ENCODE results near the gene FSTL4. TPM values are rescaled to one million over a fixed set of nuclear protein-coding genes. Genes with fewer than 3 reads are reported as not detected.

FSTL4 gene
- total and polyA plus RNA-seq, 9 donors: 0.07 to 0.22 (median 0.15) TPM; not detected in 4

DNA sequence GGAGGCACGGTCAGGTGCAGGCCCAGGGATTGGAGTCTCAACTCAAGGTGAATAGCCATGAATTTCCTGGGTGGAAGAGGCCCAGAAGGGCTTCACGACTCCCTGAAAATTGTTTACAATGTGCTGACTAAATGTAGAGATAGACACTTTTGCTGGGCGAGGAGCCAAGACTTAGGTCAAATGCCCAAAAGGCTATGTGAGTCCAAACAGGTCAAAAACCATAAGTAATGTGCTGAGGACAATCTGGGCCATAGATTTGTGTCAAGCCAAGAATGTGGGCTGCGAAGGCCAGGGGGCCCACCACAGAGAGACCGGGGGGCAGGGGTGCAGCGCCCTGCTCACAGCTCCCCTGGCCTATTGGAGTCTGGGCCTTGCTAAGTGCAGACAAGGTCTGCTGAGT is 362.7 kb downstream of the FSTL4 start:
- no peaks in the 10 kb centered on the region for H3K9me3 ChIP-seq
- H3K36me3 ChIP-seq: no peaks in the 10 kb centered on the region
- TF ChIP-seq, protein P1, sequence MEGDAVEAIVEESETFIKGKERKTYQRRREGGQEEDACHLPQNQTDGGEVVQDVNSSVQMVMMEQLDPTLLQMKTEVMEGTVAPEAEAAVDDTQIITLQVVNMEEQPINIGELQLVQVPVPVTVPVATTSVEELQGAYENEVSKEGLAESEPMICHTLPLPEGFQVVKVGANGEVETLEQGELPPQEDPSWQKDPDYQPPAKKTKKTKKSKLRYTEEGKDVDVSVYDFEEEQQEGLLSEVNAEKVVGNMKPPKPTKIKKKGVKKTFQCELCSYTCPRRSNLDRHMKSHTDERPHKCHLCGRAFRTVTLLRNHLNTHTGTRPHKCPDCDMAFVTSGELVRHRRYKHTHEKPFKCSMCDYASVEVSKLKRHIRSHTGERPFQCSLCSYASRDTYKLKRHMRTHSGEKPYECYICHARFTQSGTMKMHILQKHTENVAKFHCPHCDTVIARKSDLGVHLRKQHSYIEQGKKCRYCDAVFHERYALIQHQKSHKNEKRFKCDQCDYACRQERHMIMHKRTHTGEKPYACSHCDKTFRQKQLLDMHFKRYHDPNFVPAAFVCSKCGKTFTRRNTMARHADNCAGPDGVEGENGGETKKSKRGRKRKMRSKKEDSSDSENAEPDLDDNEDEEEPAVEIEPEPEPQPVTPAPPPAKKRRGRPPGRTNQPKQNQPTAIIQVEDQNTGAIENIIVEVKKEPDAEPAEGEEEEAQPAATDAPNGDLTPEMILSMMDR (IDR thresholded peaks at IDR 0.05): no peak
- TF ChIP-seq EP300 (IDR thresholded peaks at IDR 0.05) (no peak), POLR2A (IDR thresholded peaks at IDR 0.05) (no peak)
- no peak overlapping the region for H3K27ac ChIP-seq
- WGBS, 3 donors: 61 to 68% (median 64%) methylated on average over 6 of the region's 6 CpGs
- no peak overlapping the region for H3K4me3 ChIP-seq
- no peak for DNase-seq
- H3K27me3 ChIP-seq: no peaks in the 10 kb centered on the region
- H3K4me1 ChIP-seq (ENCODE audit: insufficient read depth): no peaks in the 10 kb centered on the region
- intact Hi-C loops (cut with DNase I): no loop called here

DNA sequence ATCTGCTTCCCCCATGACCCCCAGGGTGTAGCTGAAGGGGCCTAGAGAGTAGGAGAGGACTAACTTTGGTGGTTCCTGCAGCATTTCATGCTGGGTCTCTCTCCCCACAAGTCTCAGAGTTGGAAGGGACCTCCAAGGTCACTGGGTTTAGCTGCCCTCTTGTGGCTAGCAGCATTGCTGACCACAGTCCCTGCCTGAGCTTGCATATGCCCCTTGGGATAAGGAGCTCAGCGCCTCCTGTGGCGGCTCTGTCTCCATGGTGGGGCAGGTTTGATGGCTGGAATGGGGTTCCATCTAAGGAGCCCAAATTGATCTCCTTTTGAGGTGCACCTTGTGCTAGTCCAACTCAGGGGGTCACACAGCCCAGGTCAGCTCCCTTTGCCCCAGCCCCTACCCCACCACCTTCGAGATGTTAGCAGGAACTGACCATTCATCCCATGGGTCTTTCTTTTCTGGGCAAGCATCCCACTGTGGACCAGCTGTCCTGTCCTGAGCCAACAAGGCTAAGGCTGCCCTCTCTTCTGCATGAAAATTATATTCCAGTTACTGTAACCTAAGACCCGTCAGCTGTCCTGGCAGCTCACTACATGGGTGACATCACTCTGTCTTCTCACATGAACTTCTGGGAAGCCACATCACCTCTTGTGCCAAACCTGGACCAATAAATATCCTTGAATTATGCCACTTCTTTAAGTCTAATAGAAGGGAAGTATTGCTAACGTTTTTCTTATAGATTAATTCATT is 364.3 kb downstream of the FSTL4 start:
- H3K36me3 ChIP-seq: no peaks in the 10 kb centered on the region
- H3K4me3 ChIP-seq: no peak overlapping the region
- DNase-seq: no peak
- no peaks in the 10 kb centered on the region for H3K4me1 ChIP-seq (ENCODE audit: insufficient read depth)
- WGBS, 3 donors: 73 to 81% (median 80%) methylated on average over 5 of the region's 5 CpGs
- intact Hi-C loops (cut with DNase I): no loop called here
- TF ChIP-seq EP300 (IDR thresholded peaks at IDR 0.05) (no peak), POLR2A (IDR thresholded peaks at IDR 0.05) (no peak)
- TF ChIP-seq, protein P1 (IDR thresholded peaks at IDR 0.05): no peak
- H3K27me3 ChIP-seq: no peaks in the 10 kb centered on the region
- no peaks in the 10 kb centered on the region for H3K9me3 ChIP-seq
- no peak overlapping the region for H3K27ac ChIP-seq

DNA sequence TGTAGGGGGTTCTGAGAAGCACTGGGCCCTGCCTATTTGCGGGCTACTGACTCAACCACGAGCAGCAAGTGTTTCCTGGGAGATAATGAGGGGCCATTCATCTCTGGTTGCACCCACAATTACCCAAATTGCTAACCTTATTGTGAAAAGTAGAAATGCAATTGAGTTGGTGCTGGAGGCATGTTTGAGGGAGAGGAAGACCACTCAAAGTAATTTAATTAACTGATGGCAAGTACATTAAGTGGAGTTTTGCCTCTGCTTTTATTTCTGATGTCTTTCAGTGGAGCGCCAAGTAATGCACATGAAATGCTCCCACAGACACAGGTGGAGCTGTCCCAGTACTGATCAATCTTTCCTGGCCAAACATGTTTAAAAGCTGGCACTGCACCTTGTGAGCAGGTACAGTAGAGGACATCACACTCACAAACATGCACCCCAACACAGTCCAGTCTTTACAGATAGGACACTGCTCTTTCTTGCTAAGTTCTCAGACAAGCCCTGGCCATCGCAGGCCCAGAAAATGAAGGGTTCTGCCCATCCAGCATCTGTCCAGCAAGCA is 365.1 kb downstream of the FSTL4 start:
- intact Hi-C loops (cut with DNase I): no loop called here
- 84 to 91% (median 87%) methylated on average over 4 of the region's 4 CpGs for WGBS, 3 donors
- no peaks in the 10 kb centered on the region for H3K4me1 ChIP-seq (ENCODE audit: insufficient read depth)
- H3K27ac ChIP-seq: no peak overlapping the region
- TF ChIP-seq EP300 (IDR thresholded peaks at IDR 0.05): no peak
- no peak for TF ChIP-seq POLR2A (IDR thresholded peaks at IDR 0.05)
- TF ChIP-seq, protein P1 (IDR thresholded peaks at IDR 0.05): no peak
- H3K9me3 ChIP-seq: no peaks in the 10 kb centered on the region
- H3K27me3 ChIP-seq: no peaks in the 10 kb centered on the region
- no peak overlapping the region for H3K4me3 ChIP-seq
- DNase-seq: no peak
- no peaks in the 10 kb centered on the region for H3K36me3 ChIP-seq

DNA sequence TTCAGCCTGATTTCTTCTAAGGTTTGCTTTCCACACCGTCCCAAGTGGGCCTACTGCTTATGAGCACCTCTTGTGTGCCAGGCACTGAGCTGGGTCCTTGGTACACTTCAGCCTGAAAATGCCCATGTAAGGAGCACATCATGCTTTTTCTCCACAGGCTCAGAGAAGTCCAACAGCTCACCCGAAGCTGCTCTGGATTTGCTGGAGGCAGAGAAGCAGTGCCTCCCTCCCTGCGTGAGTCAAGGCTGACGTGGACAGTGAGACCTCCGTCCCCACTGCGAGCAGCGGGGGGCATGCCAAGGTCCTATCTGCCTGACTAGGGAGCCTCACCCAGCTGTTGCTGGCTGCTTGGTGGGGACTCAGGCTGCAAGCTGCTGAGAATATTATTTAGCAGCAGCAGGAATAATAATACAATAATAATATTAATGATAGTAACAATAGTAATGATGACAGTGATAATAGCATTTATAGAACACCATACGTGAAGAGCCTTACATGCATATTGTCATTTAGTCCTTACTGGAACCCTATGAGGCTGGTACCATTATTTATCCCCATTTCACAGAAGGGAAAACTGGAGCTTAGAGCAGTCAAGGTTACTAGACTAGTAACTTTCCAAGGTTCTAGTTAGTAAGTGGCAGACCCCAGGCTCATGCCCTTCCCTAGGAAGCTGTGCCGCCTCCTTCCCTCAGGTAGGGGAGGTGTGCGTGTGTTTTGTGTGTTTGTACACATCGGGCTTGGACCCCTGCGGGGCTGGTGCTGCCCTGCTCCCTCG is 365.8 kb downstream of the FSTL4 start:
- no peak for DNase-seq
- Histone ChIP-seq H3K4me3 (no peak overlapping the region), H3K27ac (no peak overlapping the region), H3K4me1 (ENCODE audit: insufficient read depth) (no peaks in the 10 kb centered on the region), H3K36me3 (no peaks in the 10 kb centered on the region), H3K9me3 (no peaks in the 10 kb centered on the region), H3K27me3 (no peaks in the 10 kb centered on the region)
- WGBS, 3 donors: 74 to 85% (median 80%) methylated on average over 13 of the region's 13 CpGs
- TF ChIP-seq EP300 (IDR thresholded peaks at IDR 0.05): no peak
- no peak for TF ChIP-seq POLR2A (IDR thresholded peaks at IDR 0.05)
- TF ChIP-seq, protein P1 (IDR thresholded peaks at IDR 0.05): no peak
- intact Hi-C loops (cut with DNase I): no loop called here

Data from ovary (tissue), 9 donors.